Natural killer cell treated with Interleukin-12 subunit alpha and Interleukin-12 subunit beta and Interleukin-15 and Interleukin-18, amount 100 ng/mL, for 72 hours (primary cell): ENCODE measurements around the gene PARVA. TPM values are rescaled to one million over a fixed set of nuclear protein-coding genes. Genes with fewer than 3 reads are reported as not detected.

ENCODE experiments used
- ATAC-seq, 2 donors: fragments of 150-1000 bp; cut with Tn5 transposase in 1 of 2; sonication (Bioruptor Pico), chemical (Tn5 transposase) in 1 of 2; 2 replicates each; pipeline ENCODE4 v1.10.0; 2021
- DNase-seq: peaks from one replicate; pipeline ENCODE4 v3.0.0; 2022; ENCODE audit warnings: low spot score
- H3K27ac Mint-ChIP-seq, 2 donors: 1 replicate in 1 of 2; 2 replicates in 1 of 2; pipeline ENCODE4 v1.8.0; 2022; ENCODE audit warnings: mixed read lengths in 2 of 2, mild to moderate bottlenecking in 1 of 2, moderate library complexity in 1 of 2
- H3K27me3 Mint-ChIP-seq, 2 donors: 1 replicate in 1 of 2; 2 replicates in 1 of 2; pipeline ENCODE4 v1.8.0; 2022; ENCODE audit warnings: mixed read lengths in 2 of 2
- H3K36me3 Mint-ChIP-seq: one replicate; pipeline ENCODE4 v1.8.0; 2022; ENCODE audit warnings: mixed read lengths
- H3K4me1 Mint-ChIP-seq, 2 donors: 1 replicate in 1 of 2; 2 replicates in 1 of 2; pipeline ENCODE4 v1.8.0; 2022; ENCODE audit warnings: low read depth in 2 of 2, mixed read lengths in 2 of 2, mild to moderate bottlenecking in 1 of 2
- H3K4me3 Mint-ChIP-seq: one replicate; pipeline ENCODE4 v1.8.0; 2022; ENCODE audit warnings: mixed read lengths
- H3K9me3 Mint-ChIP-seq: 2 replicates; pipeline ENCODE4 v1.8.0; 2022; ENCODE audit warnings: mixed read lengths
- total RNA-seq, 2 donors: library from RNA; stranded (reverse); gene quantifications; one replicate each; pipeline ENCODE4 v1.2.3, GENCODE V29; 2022

PARVA gene
- total RNA-seq, 2 donors from 2014 or later: not detected

DNA sequence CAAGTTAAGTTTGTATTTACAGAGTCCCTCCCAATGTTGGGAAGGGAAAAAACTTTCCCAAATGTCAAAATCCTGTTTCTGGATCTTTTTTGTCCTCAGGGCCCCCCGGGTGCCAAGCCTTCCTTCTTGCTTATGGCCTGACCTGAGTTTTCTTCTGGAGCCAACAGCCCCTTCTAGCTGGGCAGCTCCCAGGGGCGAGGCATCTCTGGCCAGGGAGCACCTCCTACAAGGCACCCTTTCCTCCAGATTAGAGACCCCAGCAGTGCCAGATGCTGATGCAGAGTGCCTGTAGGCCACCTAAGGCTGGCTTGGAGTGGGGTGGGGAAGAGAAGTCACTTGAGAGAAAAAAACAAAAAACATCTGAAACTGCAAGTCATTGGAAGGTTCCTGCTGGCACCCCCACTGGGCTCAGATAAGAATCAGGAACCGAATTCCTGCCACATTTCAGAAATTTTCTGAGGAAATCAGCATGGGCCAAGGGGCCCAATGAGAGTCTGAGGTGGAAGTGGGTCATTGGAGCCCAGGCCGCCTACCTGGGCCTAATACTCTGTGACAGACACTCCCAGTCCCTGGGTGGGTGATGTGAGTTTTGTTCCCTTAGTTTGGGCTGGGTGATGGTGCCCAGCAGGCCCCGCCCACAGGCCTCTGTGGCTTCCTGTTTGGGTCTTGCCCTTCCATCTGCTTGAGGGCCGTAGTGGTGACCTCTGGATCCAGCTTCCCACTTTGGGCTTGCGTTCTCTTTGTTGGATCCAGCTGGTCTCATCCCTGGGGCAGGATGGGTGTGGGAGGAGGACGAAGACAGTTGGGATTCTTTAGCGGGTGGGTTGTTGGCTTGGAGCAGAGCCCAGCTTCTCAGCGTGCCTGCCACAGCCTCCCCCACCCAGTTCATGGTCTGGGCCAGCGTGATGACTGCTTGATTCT is 40.6 kb downstream of the PARVA start:
- H3K27ac Mint-ChIP-seq: no peak overlapping the region
- H3K4me1 Mint-ChIP-seq: no peaks in the 10 kb centered on the region
- no peak for DNase-seq
- ATAC-seq: no peak
- H3K4me3 Mint-ChIP-seq: no peak overlapping the region
- H3K36me3 Mint-ChIP-seq: no peaks in the 10 kb centered on the region
- H3K9me3 Mint-ChIP-seq: no peaks in the 10 kb centered on the region
- peaks cover 13 to 21% of the 10 kb centered on the region in 2 donors for H3K27me3 Mint-ChIP-seq

DNA sequence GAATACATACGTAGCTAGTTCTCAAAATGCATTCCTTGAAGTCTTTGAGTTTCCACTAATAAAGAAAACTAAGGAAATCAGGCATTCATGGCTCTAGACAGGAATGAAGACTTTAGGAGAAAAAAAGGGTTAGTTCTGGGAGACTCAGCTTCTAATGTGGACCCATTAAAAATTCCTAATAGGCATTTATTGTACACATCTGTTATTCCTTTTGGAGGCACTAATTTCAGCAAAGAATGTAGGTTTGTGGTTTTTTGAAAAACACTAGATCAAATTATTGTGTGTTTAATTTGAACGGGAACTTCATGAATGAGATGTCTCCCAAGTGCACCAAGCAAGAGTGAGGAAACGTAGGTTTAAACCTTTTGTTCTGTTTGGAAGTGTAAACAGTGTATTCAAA is 42.7 kb downstream of the PARVA start:
- DNase-seq (no peak), ATAC-seq (no peak)
- Mint-ChIP-seq H3K36me3 (no peaks in the 10 kb centered on the region), H3K4me1 (no peaks in the 10 kb centered on the region), H3K9me3 (no peaks in the 10 kb centered on the region), H3K27ac (no peak overlapping the region), H3K27me3 (peaks cover 11 to 18% of the 10 kb centered on the region in 2 donors), H3K4me3 (no peak overlapping the region)

DNA sequence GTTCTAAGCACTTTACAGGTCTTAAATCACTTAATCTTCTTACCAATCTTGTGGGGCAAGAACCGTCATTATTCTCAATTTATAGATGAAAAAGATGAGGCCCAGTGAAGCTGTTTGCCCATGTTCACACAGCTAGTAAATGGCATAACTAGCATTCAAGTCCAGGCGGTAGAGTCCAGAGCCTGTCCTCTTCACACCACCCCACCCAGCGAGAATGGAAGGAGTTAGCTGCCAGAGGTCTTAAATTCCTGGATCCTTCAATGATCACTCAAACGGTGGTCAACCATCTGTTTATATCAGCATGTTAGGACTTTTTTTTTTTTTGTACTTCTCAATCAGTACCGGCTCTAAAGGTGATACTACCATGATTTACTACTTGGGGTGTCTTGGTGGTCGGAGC is 43.3 kb downstream of the PARVA start:
- Mint-ChIP-seq H3K4me3 (no peak overlapping the region), H3K4me1 (no peaks in the 10 kb centered on the region), H3K9me3 (no peaks in the 10 kb centered on the region), H3K36me3 (no peaks in the 10 kb centered on the region), H3K27me3 (peaks cover 13 to 22% of the 10 kb centered on the region in 2 donors), H3K27ac (no peak overlapping the region)
- ATAC-seq (no peak), DNase-seq (no peak)

DNA sequence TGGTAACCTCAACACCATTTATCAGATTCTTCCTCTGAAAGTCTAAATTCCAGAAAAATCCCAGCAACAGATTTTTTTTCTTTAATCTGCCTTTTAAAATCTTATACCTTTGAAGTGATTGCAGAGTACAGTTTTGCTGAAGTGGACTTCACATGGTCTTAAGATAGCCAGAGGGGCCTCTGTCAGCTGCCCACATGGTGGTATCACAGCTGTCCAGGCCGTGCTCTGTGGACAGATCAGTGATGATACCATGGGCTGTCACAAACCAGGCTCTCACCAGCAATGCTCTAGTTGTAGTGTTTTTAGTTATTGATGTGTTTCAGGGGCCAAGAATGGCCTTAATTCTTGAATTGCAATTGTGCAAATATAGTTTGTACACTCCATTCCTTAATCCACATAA is 44.0 kb downstream of the PARVA start:
- no peak overlapping the region for H3K4me3 Mint-ChIP-seq
- no peaks in the 10 kb centered on the region for H3K4me1 Mint-ChIP-seq
- peaks cover 10 to 17% of the 10 kb centered on the region in 2 donors for H3K27me3 Mint-ChIP-seq
- DNase-seq (no peak), ATAC-seq (no peak)
- no peaks in the 10 kb centered on the region for H3K36me3 Mint-ChIP-seq
- no peaks in the 10 kb centered on the region for H3K9me3 Mint-ChIP-seq
- no peak overlapping the region for H3K27ac Mint-ChIP-seq

DNA sequence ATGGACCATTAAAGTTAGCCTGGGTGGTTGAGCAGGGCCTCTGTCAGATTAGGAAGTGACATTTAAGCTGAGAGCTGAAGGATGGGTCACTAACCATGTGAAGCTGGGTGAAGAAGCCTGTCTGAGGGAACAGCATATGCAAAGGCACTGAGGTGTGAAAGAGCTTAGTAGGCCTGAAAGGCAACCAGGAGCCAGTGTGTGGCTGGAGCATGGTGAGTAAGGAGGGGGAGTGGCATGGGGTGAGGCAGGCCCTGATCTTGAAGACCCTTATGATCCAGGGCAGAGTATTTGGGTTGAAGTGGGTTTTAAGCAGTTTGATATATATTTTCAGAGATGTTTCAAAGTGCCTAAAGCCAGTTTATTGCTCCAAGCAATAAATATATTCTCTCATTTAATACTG is 48.8 kb downstream of the PARVA start:
- H3K4me3 Mint-ChIP-seq: no peak overlapping the region
- H3K9me3 Mint-ChIP-seq: no peaks in the 10 kb centered on the region
- no peak overlapping the region for H3K27ac Mint-ChIP-seq
- peaks cover 9 to 20% of the 10 kb centered on the region in 2 donors for H3K27me3 Mint-ChIP-seq
- no peaks in the 10 kb centered on the region for H3K4me1 Mint-ChIP-seq
- ATAC-seq: no peak
- DNase-seq: no peak
- no peaks in the 10 kb centered on the region for H3K36me3 Mint-ChIP-seq

DNA sequence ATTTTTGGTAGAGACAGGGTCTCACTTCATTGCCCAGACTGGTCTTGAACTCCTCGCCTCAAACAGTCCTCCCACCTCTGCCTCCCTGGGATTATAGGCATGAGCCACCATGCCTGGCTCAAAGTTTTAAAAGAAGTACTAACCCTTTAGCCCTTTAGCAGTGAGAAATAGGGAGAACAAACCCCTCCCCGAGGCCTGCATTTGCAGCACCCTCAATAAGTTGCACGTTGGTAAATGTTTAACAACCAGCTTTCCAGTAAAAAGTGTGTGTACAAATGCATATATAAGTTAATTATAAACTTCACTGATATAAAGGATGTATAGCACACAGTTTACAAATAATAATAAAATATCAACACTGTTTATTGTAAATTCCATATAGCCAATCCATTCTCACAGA is 51.8 kb downstream of the PARVA start:
- Mint-ChIP-seq H3K27me3 (peaks cover 8 to 20% of the 10 kb centered on the region in 2 donors), H3K4me1 (no peaks in the 10 kb centered on the region), H3K36me3 (no peaks in the 10 kb centered on the region), H3K9me3 (no peaks in the 10 kb centered on the region), H3K4me3 (no peak overlapping the region), H3K27ac (no peak overlapping the region)
- DNase-seq (no peak), ATAC-seq (no peak)

DNA sequence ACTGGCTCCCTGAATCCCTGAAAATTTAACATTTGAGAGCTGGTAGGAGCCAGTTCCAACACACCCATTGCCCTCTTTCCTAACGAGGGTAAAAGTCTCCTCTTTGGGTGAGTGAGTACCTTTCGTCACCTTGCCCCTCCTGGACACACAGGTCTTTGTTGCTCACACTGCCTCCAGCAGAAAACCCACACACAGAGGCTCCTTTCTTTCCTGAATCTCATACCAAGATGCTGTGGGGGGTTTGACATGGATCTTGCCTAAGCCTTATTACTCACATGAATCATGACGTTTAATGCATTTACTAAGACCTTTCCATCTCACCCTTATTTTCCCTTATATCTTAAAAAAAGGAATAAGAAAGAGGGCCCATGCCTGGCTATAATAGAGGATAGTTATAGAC is 53.0 kb downstream of the PARVA start:
- Mint-ChIP-seq H3K27ac (no peak overlapping the region), H3K4me1 (no peaks in the 10 kb centered on the region), H3K36me3 (no peaks in the 10 kb centered on the region), H3K4me3 (no peak overlapping the region), H3K27me3 (peaks cover 14 to 24% of the 10 kb centered on the region in 2 donors), H3K9me3 (no peaks in the 10 kb centered on the region)
- DNase-seq (no peak), ATAC-seq (no peak)

DNA sequence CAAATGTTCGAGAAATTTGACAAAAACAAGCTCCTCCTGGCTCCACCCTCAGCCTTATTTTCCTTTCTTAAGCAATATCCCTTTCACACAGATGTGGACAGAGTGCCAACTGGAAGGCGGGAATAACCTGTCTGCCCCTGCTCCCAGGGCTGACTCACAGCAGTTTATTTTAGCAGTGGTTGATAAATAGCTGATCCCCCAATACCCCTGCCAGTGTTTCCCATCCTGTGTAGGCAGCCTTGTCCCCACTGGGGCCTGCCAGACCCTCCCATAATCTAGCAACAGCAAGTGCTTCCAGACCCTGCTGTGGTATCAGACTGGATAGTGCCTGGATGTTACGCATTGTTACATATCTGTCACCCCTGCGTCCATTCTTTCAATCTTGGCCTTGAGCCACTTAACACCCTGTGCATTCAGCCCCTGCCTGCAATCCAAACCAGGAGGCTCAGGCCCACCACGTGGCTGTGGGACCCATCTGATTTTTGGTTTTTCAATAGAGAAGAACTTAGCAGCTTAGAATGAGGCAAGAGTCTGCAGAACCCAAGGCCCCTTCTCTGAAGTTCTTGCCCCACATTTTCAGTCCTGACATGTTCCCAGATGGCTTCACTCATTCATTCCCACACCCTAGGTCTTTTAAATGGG is 53.7 kb downstream of the PARVA start:
- H3K9me3 Mint-ChIP-seq: no peaks in the 10 kb centered on the region

DNA sequence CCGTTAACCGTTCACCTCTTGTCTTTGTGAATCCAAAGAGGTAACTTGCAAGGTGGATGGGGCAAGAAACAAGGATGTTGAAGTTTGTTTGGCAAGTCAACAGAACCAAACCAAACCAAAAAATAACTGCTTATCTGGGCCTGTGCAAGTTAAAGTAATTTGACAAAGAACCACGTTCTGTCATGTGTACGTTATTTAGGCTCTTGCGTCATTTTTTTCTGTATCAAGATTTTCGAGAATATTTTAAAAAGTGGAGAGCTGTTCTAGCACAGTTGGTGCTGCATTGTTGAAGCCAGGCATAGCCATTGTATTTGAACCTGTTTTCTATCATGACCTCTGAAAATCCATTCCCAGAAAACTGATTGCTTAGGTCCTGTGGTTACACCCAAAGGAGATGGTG is 55.1 kb downstream of the PARVA start:
- Mint-ChIP-seq H3K27ac (no peak overlapping the region), H3K36me3 (no peaks in the 10 kb centered on the region), H3K4me1 (no peaks in the 10 kb centered on the region), H3K4me3 (no peak overlapping the region), H3K9me3 (no peaks in the 10 kb centered on the region), H3K27me3 (peaks cover 17 to 28% of the 10 kb centered on the region in 2 donors)
- DNase-seq (no peak), ATAC-seq (no peak)

More for the DNA sequence above, 53.7 kb downstream of the PARVA start:
- peak; percentile 31 to 43 for ATAC-seq
- no peak for DNase-seq
- no peak overlapping the region for H3K4me3 Mint-ChIP-seq
- H3K36me3 Mint-ChIP-seq: no peaks in the 10 kb centered on the region
- H3K4me1 Mint-ChIP-seq: no peaks in the 10 kb centered on the region
- H3K27me3 Mint-ChIP-seq: peaks cover 12 to 21% of the 10 kb centered on the region in 2 donors
- no peak overlapping the region for H3K27ac Mint-ChIP-seq

DNA sequence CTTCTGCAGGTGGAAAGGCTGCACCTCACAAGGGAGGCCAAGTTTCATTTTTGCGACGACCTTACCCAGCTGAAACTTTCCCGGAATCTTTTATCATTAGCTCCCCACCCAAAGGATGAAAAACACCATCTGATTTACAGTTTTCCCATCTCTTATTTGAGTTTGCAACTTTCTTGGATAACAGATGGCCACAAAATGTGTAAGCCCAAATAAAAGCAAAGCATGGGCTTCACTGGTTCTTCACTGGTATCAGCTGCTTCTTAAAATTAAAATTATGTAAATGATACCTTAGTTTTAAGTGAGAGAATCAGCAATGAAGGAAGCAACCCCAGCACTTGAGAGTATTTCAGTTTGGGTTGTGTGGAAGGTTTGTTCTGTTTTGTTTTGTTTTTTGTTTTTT is 55.8 kb downstream of the PARVA start:
- H3K9me3 Mint-ChIP-seq: no peaks in the 10 kb centered on the region
- H3K27me3 Mint-ChIP-seq: peaks cover 17 to 28% of the 10 kb centered on the region in 2 donors
- H3K4me1 Mint-ChIP-seq: no peaks in the 10 kb centered on the region
- H3K4me3 Mint-ChIP-seq: no peak overlapping the region
- ATAC-seq (no peak), DNase-seq (no peak)
- no peak overlapping the region for H3K27ac Mint-ChIP-seq
- H3K36me3 Mint-ChIP-seq: no peaks in the 10 kb centered on the region

DNA sequence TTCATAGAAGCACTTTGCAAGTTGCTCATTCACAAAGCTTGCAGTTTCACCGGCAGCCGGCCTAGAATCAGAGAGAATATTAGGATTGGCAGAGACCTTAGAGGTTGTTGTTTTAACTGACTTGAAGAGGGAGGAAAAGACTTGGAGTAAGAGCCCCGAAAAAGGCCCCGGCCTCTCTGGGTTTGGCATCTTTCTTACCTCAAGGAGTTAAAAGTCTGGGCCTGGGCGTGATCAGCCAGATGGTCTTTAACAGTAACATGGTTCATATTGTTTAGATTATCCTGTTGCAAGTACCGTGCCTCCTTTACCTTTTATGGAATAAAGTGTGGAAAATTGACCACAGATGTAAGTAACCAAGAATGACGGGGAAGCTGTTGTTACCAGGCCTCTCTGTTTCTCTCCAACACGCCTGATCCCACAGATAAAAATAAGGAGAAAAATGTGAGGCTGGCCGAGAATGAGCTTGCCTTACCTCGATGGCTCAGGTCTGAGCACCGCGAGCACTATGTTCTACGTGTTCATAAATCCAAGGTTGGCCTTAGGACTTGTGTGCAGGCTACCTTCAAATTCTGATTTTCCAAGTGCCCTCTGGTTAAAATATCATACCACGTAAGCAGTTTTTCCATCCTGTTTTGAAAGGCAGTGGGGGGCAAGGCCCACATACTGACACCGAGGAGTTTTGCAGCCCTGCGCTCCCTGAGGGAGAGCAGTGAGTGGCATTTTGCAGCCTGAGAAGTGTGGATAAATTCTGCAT is 56.4 kb downstream of the PARVA start:
- H3K4me1 Mint-ChIP-seq: no peaks in the 10 kb centered on the region
- DNase-seq (no peak), ATAC-seq (no peak)
- H3K9me3 Mint-ChIP-seq: no peaks in the 10 kb centered on the region
- peaks cover 17 to 28% of the 10 kb centered on the region in 2 donors for H3K27me3 Mint-ChIP-seq
- H3K27ac Mint-ChIP-seq: no peak overlapping the region
- H3K36me3 Mint-ChIP-seq: no peaks in the 10 kb centered on the region
- H3K4me3 Mint-ChIP-seq: no peak overlapping the region

DNA sequence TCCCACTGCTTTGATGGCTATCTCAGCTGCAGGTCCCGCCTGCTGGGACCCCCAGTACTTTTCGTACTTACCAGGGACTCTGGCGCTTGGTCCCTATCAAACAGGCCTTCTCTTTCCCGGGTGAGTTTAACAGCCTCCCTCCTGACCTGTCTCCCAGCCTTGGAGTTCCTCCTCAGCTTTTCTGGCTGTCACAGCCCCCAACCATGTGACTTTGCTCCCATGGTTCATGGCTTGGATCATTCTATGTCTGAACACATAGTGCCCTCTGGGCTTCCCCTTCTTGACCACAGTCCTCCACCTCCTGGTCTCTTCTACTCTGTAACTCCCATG is 56.9 kb downstream of the PARVA start:
- H3K27ac Mint-ChIP-seq: no peak overlapping the region
- DNase-seq (no peak), ATAC-seq (peak in 1 of 2 donors; percentile 37)
- no peaks in the 10 kb centered on the region for H3K9me3 Mint-ChIP-seq
- no peaks in the 10 kb centered on the region for H3K36me3 Mint-ChIP-seq
- H3K4me1 Mint-ChIP-seq: no peaks in the 10 kb centered on the region
- peaks cover 17 to 28% of the 10 kb centered on the region in 2 donors for H3K27me3 Mint-ChIP-seq
- no peak overlapping the region for H3K4me3 Mint-ChIP-seq

DNA sequence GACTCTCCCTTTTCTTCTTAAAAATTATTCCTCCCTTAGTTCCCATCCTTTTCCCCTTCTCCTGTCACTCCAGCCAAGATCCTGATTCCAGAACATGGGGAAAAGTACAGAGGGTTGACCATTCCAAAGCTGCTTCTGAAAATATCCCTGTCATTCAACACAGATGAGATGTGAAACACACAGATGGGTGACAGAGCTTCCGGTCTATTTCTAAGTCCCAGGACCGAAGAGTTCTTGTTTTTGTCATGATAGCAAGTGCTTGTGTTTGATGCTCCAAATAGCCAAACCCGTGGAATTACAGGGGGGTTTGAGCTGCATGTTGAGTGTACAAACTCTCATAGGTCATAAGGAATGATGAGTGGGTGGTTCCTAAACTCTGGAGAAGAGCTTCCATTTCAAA is 57.9 kb downstream of the PARVA start:
- Mint-ChIP-seq H3K27me3 (peaks cover 21 to 28% of the 10 kb centered on the region in 2 donors), H3K4me1 (no peaks in the 10 kb centered on the region), H3K4me3 (no peak overlapping the region), H3K9me3 (no peaks in the 10 kb centered on the region), H3K36me3 (no peaks in the 10 kb centered on the region), H3K27ac (no peak overlapping the region)
- DNase-seq (no peak), ATAC-seq (no peak)

DNA sequence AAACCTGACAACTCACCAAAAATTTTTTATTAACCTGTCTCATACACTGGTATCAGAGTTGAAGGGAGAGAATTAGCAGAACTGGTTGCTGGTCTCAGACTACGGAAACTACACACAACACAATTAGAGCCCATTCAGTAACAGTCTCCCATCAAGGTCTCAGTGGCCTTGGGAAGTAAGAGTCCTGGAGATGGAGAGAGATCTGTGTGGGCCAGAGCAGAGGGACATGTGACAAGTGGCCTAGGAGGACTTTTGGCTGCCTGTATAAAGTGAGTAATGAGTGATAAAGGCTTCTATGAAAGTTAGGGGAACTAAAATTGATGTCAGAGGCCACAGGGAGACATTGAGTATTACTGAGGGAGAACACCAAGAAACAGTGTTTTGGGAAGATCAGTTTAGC is 58.9 kb downstream of the PARVA start:
- H3K4me1 Mint-ChIP-seq: no peaks in the 10 kb centered on the region
- no peak for ATAC-seq

More for the DNA sequence above, 58.9 kb downstream of the PARVA start:
- DNase-seq: no peak
- no peaks in the 10 kb centered on the region for H3K36me3 Mint-ChIP-seq
- H3K27ac Mint-ChIP-seq: no peak overlapping the region
- H3K4me3 Mint-ChIP-seq: no peak overlapping the region
- H3K27me3 Mint-ChIP-seq: peaks cover 18 to 20% of the 10 kb centered on the region in 2 donors
- H3K9me3 Mint-ChIP-seq: no peaks in the 10 kb centered on the region
